ENCODE results near the gene TMPRSS4. TPM values are rescaled to one million over a fixed set of nuclear protein-coding genes. Genes with fewer than 3 reads are reported as not detected.

The TMPRSS4 gene
- total RNA-seq, 4 donors from 2014 or later: 0.56 to 4.6 (median 1.3) TPM

- WGBS, 2 donors: 56 to 57% methylated on average over 20 of the region's 20 CpGs
- TF ChIP-seq POLR2A (IDR thresholded peaks at IDR 0.05) (no peak), CTCF (IDR thresholded peaks at IDR 0.05) (no peak)
- no peak overlapping the region for H3K4me3 ChIP-seq (ENCODE audit: low read depth, poor library complexity, severe bottlenecking)
- intact Hi-C loops (cut with DNase I; ENCODE audit: low total_unique reads): no loop called here
- DNase-seq (ENCODE audit: low spot score in 2 of 2): no peak
Measured at GRCh38 chr11:118144301-118145268, 67.7 kb downstream of the TMPRSS4 start.

- intact Hi-C loops (cut with DNase I; ENCODE audit: low total_unique reads): no loop called here
- 2% methylated on average over 54 to 63 of the region's 78 CpGs for WGBS, 2 donors
- peak in 2 of 3 donors; percentile 75 to 93 for TF ChIP-seq CTCF (IDR thresholded peaks at IDR 0.05)
- TF ChIP-seq POLR2A (IDR thresholded peaks at IDR 0.05): no peak
- peak; percentile 84 to 97 for DNase-seq (ENCODE audit: low spot score in 2 of 2)
- peak overlapping the region; percentile 29 for H3K4me3 ChIP-seq (ENCODE audit: low read depth, poor library complexity, severe bottlenecking)
Measured at GRCh38 chr11:118145285-118146227, 68.7 kb downstream of the TMPRSS4 start.

GRCh38 chr11:118146554-118146953 is 69.7 kb downstream of the TMPRSS4 start:
- WGBS, 2 donors: 81 to 82% methylated on average over 6 of the region's 6 CpGs
- no peak for DNase-seq (ENCODE audit: low spot score in 2 of 2)
- intact Hi-C loops (cut with DNase I; ENCODE audit: low total_unique reads): no loop called here

GRCh38 chr11:118147502-118147901 is 70.6 kb downstream of the TMPRSS4 start:
- H3K4me3 ChIP-seq (ENCODE audit: low read depth, poor library complexity, severe bottlenecking): no peak overlapping the region

More at GRCh38 chr11:118146554-118146953, 69.7 kb downstream of the TMPRSS4 start:
- TF ChIP-seq POLR2A (IDR thresholded peaks at IDR 0.05): no peak
- TF ChIP-seq CTCF (IDR thresholded peaks at IDR 0.05): no peak
- no peak overlapping the region for H3K4me3 ChIP-seq (ENCODE audit: low read depth, poor library complexity, severe bottlenecking)

More at GRCh38 chr11:118147502-118147901, 70.6 kb downstream of the TMPRSS4 start:
- WGBS, 2 donors: 68 to 73% methylated on average over 3 of the region's 3 CpGs
- DNase-seq (ENCODE audit: low spot score in 2 of 2): no peak
- intact Hi-C loops (cut with DNase I; ENCODE audit: low total_unique reads): no loop called here
- TF ChIP-seq POLR2A (IDR thresholded peaks at IDR 0.05) (no peak), CTCF (IDR thresholded peaks at IDR 0.05) (no peak)
